Choroid plexus epithelial cell (primary cell): Measurements from ENCODE around the gene PLAU.
A peak's percentile ranks its signal among the peaks of the same experiment; 100 is the strongest.

Experiments
- DNase-seq: peaks from one replicate; pipeline ENCODE4 v3.0.0-alpha.2; 2010; ENCODE audit warnings: low read depth
- H3K4me3 ChIP-seq: 2 replicates; pipeline ENCODE4 v1.5.1; 2011; ENCODE audit warnings: low read depth, mild to moderate bottlenecking, control low read depth, low read length, moderate library complexity
- CTCF ChIP-seq: conservative IDR thresholded peaks from 2 replicates; pipeline ENCODE4 v1.5.1; 2011; ENCODE audit warnings: low read depth, mild to moderate bottlenecking, control low read depth, inconsistent platforms, low read length, moderate library complexity

Gene PLAU

DNA sequence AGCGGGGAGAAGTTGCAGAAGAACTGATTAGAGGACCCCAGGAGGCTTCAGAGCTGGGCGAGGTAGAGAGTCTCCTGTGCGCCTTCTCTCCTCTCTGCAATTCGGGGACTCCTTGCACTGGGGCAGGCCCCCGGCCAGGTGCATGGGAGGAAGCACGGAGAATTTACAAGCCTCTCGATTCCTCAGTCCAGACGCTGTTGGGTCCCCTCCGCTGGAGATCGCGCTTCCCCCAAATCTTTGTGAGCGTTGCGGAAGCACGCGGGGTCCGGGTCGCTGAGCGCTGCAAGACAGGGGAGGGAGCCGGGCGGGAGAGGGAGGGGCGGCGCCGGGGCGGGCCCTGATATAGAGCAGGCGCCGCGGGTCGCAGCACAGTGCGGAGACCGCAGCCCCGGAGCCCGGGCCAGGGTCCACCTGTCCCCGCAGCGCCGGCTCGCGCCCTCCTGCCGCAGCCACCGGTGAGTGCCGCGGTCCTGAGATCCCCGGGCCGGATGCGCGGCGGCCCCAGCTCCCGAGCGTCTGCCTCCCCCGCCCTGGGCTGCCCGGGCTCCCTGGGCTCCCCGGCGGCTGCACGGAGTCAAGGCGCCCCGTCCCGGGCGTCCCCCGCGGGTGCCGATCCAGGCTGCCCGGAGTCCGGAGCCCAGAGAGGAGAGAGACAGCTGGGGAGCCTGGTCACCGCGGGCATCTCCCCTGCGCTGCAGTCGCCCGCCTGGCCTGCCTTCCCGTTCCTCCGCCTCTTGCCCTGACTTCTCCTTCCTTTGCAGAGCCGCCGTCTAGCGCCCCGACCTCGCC, at the start of gene PLAU:
Gene PLAU, plus strand, starts transcription at position 369 of the 789 bp plus-strand sequence. CDS start 424 bp downstream, outside the sequence.
- no peak for DNase-seq
- TF ChIP-seq CTCF, result no peak
- peak within 1 kb of the TSS; percentile 68 for H3K4me3 ChIP-seq

- no peak for DNase-seq
- no peak for TF ChIP-seq CTCF
- H3K4me3 ChIP-seq, result no peak overlapping the region
Measured at GRCh38 chr10:73862011-73862410, 48.9 kb upstream of the PLAU start.

DNA sequence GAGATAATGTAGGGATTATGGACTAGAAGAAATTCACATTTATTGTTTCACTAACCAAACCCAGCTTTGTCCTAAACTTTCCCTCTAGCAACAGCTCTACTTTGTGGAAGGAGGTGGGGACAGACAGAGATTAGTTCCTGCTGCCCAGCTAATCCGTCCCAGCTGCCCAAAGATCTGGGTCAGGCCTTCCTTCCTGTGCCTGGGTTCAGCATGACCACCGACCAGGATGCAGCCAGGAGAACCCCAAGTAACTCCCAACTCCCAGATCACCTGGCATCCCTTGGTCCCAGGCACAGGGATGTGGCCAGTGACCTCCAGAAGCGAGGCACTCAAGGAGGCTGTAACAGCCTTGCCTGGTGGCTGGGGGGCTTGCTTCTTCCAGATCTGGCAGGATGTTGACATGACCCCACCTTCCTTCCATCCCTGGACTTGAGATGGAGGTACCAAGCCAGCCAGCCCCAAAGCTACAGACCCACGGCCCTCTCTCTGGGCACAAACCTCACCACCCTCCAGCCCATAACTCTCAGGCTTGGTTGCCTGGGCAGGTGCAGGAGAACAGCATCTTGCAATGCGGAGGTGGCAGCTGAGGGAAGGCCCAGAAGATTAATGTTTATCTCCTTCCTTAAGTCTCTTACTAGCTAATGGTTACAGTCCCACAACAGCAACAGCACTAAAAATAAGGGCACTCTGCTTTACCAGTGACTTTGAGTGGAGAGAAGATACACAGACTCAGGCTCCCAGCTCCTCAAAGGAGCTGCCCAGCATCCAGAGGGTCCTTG, 47.7 kb upstream of the PLAU start:
- no peak overlapping the region for H3K4me3 ChIP-seq
- TF ChIP-seq CTCF, result no peak
- DNase-seq, result no peak

- TF ChIP-seq CTCF, result no peak
- no peak for DNase-seq
- no peak overlapping the region for H3K4me3 ChIP-seq
Measured at GRCh38 chr10:73864229-73864628, 46.7 kb upstream of the PLAU start.

DNA sequence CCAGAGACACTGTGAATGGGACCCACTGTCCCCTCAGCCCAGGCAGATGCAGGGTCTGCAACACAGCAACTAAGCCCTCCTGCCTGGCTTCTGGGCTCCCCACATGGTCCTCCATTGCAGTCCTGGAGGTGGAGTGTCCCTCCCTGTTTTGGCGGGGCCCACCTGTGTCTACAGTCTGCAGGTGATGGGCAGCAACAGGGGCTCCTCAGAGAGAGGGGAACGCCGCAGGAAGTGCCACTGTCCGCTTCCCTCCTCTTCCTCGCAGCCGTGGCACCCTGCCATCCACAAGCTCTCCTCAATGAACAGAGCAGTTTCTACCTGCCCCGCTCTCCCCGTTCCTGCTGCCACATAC, 45.8 kb upstream of the PLAU start:
- H3K4me3 ChIP-seq, result no peak overlapping the region
- DNase-seq, result no peak
- no peak for TF ChIP-seq CTCF

DNA sequence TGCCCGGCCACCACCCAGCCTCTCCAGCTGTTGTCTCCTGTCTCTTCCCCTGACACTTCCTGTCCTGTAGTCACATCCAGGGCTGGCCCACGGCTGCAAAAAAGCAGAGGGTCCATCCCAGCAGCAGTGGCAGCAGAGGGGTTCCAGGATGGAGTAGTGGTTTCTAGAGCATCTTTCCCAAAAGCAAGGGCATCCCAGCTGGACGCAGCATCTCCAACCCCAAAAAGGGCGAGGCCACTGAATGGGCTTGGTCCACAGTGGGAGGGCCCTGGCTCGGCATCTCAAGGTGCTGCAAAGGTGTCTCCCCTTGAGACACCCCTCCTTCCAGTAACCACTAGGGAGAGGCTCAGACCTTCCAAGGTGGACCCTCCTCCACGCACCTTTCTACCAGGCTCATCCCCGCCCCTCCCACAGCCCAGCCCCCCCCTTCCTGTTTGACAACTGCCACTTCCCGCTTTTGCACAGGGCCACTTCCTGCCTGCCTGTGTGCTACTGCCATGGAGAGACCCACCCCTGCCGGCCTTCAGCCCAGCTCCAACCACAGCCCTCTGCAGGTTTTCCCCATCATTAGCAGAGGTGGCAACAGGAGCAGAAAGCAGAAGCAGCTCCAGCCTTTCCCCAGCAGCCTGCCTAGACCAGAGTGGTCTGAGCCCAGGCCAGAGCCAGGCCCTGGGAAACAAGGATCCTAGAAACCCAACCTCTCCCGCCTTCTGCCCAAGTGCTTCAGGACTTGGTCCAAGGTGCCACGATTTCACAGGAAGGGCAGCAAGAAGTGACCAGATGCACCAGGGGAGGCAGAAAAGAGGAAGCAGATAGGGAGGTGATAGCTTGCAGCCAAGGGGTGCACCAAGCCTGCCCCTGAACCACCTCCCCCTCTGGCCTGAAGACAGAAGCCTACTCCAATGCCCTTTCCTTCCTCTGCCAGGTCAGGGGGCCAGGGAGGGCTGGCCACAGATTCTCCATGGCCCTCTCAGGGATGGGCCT, 45.2 kb upstream of the PLAU start:
- no peak for TF ChIP-seq CTCF
- H3K4me3 ChIP-seq, result no peak overlapping the region

More for the DNA sequence above, 45.2 kb upstream of the PLAU start:
- DNase-seq, result no peak
